HG03457 (cell line): ENCODE results near the gene MAEA.
"Not testable (repeated sequence)": the region's sequence is repeated elsewhere in the genome, so short reads cannot be mapped to it uniquely, and the experiment has no call there.

Source experiments
- ATAC-seq: cut with Tn5 transposase; IDR thresholded peaks from one replicate; pipeline ENCODE4 v1.9.1; 2021; ENCODE audit warnings: moderate number of reproducible peaks; ENCODE audit not compliant: unreplicated experiment

MAEA gene

DNA sequence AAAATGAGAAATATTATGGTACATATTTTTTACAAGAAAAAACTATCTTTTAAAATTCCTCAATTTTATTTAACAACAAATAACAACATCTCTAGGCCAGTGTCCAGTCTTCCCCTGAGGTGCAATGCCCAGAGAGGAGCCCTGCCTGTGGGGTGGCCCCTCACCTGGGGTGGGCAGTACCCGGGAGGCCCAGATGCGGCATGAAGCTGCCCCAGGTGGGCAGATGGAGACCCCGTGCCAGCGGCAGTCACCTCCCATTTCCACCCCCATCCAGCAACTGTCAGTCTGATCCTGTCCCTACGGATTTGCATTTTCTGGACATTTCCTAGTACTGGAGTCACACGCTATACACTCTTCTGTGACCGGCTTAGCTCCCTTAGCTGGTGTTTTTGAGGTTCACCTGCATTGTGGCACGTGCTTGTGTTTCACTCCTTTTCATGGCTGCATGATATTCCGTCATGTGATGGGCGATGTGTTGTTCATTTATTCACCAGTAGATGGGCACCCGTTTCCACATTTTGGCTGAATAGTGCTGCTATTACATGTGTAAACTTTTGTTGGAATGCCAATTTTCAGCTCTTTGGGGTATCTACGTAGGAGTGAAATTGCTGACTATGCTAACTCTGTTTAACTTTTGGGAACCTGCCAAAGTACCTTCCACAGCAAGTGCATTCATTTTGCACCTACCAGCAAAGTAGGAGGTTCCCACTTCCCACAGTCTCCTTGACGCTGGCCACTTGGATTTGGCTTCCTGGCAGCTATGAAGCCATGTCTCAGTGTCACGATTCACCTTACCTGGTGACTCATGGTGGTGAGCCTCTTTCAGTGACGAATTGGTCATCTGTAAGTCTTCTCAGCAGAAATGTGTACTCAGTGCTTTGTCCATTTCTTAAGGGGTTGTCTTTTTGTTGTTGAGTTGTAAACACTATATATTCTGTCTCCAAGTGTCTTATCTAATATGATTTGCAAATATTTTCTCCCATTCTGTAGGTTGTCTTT, 11.7 kb upstream of the MAEA start:
- no peak for ATAC-seq

GRCh38 chr4:1279253-1279652, 10.4 kb upstream of the MAEA start:
- no peak for ATAC-seq

DNA sequence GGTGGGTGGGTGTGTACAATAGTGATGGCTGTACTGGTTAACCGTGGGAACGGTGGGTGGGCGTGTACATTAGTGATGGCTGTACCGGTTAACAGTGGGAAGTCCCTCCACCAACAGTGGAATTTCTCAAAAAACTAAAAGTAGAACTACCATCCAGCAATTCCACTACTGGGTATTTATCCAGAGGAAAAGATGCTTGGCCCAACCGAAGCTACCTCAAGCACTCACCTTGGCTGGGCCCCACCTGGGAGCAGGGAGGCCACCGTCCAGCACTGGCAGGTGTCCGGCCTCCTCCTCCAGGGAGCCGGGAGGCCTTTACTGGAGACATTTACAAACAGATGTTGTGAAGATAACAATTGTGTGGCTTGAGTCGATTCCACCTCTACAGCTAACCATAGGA, 6.0 kb upstream of the MAEA start:
- no peak for ATAC-seq

GRCh38 chr4:1285151-1285789, 4.4 kb upstream of the MAEA start:
- no peak for ATAC-seq

GRCh38 chr4:1285790-1286553, 3.7 kb upstream of the MAEA start:
- ATAC-seq, result no peak

GRCh38 chr4:1288786-1289185, 905 bp upstream of the MAEA start:
- ATAC-seq, result no peak

GRCh38 chr4:1290165-1290977, 680 bp downstream of the MAEA start:
- ATAC-seq, result no peak

DNA sequence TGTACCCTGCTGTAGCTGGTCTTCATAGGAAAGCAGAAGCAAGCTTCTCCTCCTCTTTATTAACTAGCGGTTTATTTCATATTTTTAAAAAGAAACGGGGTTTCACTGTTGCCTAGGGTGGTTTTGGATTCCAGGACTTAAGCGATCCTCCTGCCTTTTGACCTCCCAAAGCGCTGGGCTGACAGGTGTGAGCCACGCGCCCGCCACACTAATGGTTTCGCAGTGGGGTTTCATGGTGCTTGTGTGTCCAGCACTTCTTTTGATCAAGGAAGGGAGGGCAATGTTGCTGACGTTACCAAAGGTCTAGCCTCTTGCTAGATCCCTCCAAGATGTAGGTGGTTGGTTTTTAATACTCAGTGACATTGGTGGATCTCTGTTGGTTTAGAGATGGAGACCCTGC, 1.4 kb downstream of the MAEA start:
- no peak for ATAC-seq

GRCh38 chr4:1291996-1292702, 2.5 kb downstream of the MAEA start:
- no peak for ATAC-seq

DNA sequence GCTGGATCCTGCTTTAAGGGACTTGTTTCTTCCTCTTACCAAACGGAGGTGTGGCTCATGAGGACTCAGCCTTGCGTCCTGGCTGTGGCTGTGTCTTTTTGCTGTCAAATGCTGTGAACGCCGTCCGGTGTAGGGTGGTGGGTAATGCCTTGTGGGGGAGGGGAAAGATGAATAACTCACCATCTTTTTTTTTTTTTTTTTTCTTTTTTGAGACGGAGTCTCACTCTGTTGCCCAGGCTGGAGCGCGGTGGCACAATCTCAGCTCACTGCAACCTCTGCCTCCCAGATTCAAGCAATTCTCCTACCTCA, 3.0 kb downstream of the MAEA start:
- ATAC-seq, result not testable (repeated sequence)

DNA sequence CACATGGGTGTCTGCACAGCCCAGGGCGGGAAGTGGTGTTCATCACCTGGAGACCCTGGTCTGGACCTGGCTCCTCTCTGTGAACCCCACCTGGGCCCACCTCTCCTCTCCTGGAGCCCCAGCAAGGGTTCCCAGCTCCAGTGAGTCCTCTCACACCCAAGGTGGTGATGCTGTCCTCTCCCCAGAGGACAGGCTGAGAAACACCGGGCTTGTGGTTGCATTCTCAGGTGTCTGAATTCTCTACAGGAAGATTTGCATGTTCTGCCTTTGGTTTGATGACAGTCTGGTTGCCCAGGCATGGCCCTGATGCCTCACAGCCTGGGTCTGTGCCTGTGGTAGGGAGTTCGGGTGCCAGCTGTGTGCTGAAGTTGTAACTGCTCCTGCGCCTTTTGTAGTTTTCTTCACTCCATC, 3.8 kb downstream of the MAEA start:
- ATAC-seq, result no peak

- ATAC-seq, result no peak
Observed at GRCh38 chr4:1293991-1294390, 4.3 kb downstream of the MAEA start.

- no peak for ATAC-seq
Observed at GRCh38 chr4:1294424-1294823, 4.7 kb downstream of the MAEA start.

DNA sequence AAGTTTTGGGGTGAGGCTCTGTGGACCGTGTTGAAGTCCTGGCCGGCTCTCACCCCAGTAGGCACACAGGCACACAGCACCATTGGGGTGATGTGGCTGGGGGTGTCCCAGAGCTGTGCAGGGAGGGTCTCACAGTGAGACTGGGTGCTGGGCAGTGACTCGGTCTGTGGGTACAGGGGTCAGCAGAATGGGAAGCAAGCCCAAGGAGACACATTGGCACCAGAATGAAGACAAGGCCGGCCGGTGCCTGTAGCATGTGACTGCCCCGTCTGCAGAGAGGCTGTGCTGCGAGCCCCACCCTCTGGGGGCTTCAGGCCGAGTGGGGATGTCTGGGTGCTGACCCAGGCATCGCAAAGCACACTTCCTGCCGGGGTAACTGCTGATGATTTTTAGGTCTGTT, 5.2 kb downstream of the MAEA start:
- ATAC-seq, result no peak

GRCh38 chr4:1295405-1296055, 5.8 kb downstream of the MAEA start:
- no peak for ATAC-seq

- no peak for ATAC-seq
Observed at GRCh38 chr4:1296324-1297022, 6.8 kb downstream of the MAEA start.

DNA sequence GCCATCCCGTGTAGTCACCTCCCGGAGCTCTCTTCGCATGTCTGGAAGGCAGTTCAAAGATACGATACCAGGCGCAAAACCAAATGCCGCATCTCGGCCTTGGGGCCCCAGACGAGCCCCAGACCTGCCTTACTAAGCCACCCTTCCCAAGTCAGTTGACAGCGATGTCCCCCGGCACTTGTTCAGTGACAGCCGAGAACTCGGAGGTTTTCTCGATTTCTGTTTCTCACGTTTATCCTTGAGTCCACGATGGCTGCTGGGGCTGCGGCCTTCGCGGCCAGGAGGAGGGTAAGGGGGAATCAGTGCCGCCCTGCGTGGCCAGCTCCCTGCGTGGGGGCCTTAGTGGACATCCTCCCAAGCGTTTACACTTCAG, 7.3 kb downstream of the MAEA start:
- ATAC-seq, result no peak

DNA sequence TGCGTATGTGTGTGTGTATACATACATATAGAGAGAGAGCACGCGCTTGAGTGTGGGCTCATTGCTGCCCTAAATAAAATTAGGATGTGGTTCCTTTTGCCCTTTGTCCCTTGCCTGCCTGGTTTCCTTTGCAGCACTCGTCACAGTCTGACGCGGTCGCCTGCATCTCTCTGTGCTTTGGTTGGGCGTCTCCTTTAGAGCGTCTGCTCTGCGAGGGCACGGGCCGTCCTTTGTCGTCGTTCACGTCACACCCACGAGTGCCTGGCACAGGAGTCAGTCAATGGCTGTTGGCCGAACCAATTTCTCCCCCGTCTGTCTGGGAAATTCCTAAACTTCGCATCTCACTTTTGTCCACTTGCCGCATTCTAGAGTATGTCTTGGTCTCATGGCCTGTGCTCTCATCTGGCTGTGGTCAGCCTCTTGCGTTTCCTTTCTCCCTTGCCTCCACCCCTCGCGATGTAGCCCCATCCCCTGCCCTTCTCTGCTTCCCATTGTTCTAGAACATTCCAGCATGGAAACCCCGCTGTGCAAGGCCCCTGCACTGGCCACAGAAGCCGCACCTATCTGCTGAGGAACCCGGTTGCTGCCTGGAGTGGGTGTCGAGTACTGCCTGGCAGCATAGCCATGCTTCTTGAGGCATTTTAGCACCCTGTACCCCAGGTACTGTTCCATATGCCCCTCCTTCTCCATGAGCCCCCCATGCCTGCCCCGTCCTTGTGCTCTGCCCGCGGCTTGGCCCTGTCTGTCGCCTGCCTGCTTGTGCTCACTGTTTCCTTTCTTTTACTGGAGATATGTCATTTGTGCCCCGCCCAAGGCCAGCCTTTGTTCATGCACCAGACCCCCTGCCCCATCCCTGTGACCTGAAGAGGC, 8.0 kb downstream of the MAEA start:
- no peak for ATAC-seq
